GM21723 (cell line): ENCODE results near the gene CENPF.

ENCODE experiments used
- ATAC-seq: cut with Tn5 transposase; IDR thresholded peaks from one replicate; pipeline ENCODE4 v1.9.1; 2021; ENCODE audit warnings: mild to moderate bottlenecking, moderate library complexity; ENCODE audit not compliant: unreplicated experiment

The CENPF gene

GRCh38 chr1:214615109-214615508 is 12.1 kb downstream of the CENPF start:
- no peak for ATAC-seq

GRCh38 chr1:214615871-214616270 is 12.9 kb downstream of the CENPF start:
- no peak for ATAC-seq

GRCh38 chr1:214617246-214617645 is 14.3 kb downstream of the CENPF start:
- ATAC-seq = no peak

- no peak for ATAC-seq
Observed at GRCh38 chr1:214617843-214618242, 14.8 kb downstream of the CENPF start.

- no peak for ATAC-seq
Observed at GRCh38 chr1:214621236-214621635, 18.2 kb downstream of the CENPF start.

GRCh38 chr1:214623430-214623829 is 20.4 kb downstream of the CENPF start:
- ATAC-seq = no peak

GRCh38 chr1:214632091-214632490 is 29.1 kb downstream of the CENPF start:
- no peak for ATAC-seq

GRCh38 chr1:214633686-214634085 is 30.7 kb downstream of the CENPF start:
- ATAC-seq = no peak

- ATAC-seq = no peak
Observed at GRCh38 chr1:214634267-214634666, 31.3 kb downstream of the CENPF start.

- no peak for ATAC-seq
Observed at GRCh38 chr1:214635086-214635485, 32.1 kb downstream of the CENPF start.

GRCh38 chr1:214635506-214635905 is 32.5 kb downstream of the CENPF start:
- ATAC-seq = no peak

GRCh38 chr1:214636436-214636835 is 33.4 kb downstream of the CENPF start:
- ATAC-seq = no peak

- ATAC-seq = no peak
Observed at GRCh38 chr1:214637125-214637524, 34.1 kb downstream of the CENPF start.

- no peak for ATAC-seq
Observed at GRCh38 chr1:214637722-214638458, 34.9 kb downstream of the CENPF start.

- no peak for ATAC-seq
Observed at GRCh38 chr1:214638459-214638807, 35.4 kb downstream of the CENPF start.

- no peak for ATAC-seq
Observed at GRCh38 chr1:214638997-214639396, 36.0 kb downstream of the CENPF start.

GRCh38 chr1:214640431-214641213 is 37.6 kb downstream of the CENPF start:
- ATAC-seq = no peak

- ATAC-seq = no peak
Observed at GRCh38 chr1:214641214-214641895, 38.4 kb downstream of the CENPF start.

GRCh38 chr1:214643030-214643429 is 40.0 kb downstream of the CENPF start:
- no peak for ATAC-seq

GRCh38 chr1:214645712-214646111 is 42.7 kb downstream of the CENPF start:
- no peak for ATAC-seq

- no peak for ATAC-seq
Observed at GRCh38 chr1:214648801-214649200, 45.8 kb downstream of the CENPF start.

- ATAC-seq = no peak
Observed at GRCh38 chr1:214649607-214650006, 46.6 kb downstream of the CENPF start.
